Activated CD4-positive, CD25-positive, alpha-beta regulatory T cell (primary cell): Measurements from ENCODE around the gene IWS1.
"Not testable (repeated sequence)": the region's sequence is repeated elsewhere in the genome, so short reads cannot be mapped to it uniquely, and the experiment has no call there.

Experiments used
- DNase-seq, 4 experiments: peaks; one replicate each; lab custom pipeline; 2025; lab: John Stamatoyannopoulos, UW

IWS1 gene

GRCh38 chr2:127527001-127527804 is 914 bp upstream of the IWS1 start:
- no peak for DNase-seq

DNA sequence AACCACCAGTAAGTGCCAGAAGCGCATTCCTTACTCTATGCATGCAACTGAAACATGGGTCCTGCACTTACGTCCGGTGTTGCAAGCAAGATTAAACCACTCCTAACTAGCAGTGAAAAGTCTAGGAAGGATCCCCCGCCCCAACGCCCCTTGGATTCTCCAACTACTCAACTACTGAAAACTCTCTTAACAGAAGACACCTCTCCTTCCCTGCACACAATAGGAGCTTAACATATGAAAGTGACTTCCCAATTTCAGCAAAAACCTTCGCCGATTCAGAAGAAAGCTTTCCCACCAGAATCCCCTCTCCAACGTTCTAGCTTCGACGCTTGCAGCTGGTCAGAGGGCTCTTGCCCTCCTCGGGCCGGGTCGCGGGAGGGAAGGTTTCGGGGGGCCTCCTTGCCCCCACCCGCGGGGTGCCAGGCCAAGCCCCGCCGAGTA is 578 bp downstream of the IWS1 start:
- no peak for DNase-seq

DNA sequence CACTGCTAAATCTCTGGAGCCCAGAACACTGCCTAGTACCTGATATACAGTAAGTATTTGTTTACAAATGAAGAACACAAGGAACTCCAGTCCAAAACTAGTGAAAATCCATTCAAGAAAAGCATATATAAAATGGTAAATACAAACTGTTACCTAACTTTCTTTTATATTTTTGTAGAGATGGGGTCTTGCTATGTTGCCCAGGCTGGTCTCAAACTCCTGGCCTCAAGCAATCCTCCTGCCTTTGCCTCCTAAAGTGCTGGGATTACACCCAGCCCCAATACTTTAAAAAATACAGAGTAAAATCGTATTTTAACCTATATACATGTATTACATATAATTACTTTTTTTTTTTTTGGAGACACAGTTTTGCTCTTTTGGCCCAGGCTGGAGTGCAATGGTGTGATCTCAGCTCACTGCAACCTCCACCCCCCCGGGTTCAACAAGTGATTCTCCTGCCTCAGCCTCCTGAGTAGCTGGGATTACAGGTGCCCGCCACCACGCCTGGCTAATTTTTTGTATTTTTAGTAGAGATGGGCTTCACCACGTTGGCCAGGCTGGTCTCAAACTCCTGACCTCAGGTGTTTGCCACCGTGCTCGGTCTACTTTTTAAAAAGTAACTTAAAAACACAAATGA is 2.0 kb downstream of the IWS1 start:
- not testable (repeated sequence) for DNase-seq

- DNase-seq = no peak
Observed at GRCh38 chr2:127523269-127523939, 2.9 kb downstream of the IWS1 start.

GRCh38 chr2:127520424-127520823 is 5.9 kb downstream of the IWS1 start:
- DNase-seq = no peak

DNA sequence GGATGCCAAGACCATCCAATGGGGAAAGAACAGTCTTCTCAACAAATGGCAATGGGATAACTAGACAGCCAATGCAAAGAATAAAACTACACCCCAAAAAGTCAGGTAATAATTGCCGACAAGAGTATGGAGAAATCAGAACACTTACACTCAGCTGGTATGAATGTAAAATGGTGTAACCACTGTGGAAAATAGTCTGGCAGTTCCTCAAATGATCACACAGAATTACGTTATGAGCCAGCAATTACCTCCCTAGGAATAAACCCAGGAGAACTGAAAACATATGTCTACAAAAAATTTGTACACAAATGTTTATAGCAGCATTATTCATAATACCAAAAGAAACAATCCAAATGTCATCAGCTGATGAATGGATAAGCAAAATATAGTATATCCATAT is 8.8 kb downstream of the IWS1 start:
- DNase-seq = no peak

DNA sequence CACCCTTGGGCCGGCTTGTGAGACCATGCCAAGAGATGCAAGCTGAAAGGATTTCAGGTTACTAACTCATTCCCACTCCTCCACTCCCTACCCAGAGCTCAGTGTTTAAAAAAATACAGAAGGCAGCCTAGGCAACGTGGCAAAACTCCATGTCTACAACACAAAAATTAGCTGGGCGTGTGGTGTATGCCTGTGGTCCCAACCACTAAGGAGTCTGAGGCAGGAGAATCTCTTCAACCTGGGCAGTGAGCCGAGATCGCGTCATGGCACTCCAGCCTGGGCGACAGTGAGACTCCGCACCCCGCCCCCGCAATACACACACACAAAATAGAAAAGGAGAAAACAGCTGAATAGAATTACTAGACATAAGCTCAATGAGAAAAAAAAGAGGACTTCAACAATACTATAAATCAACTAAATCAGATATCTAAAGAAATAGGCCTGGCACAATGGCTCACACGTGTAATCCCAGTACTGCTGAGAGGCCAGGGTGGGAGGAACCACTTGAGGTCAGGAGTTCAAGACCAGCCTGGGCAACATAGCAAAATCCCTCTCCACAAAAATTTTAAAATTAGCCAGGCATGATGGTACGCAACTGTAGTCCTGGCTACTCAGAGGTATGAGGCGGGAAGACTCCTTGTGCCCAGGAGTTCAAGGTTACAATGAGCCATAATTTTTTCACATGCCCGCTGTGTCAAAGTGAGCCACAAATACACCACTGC is 10.1 kb downstream of the IWS1 start:
- no peak for DNase-seq

DNA sequence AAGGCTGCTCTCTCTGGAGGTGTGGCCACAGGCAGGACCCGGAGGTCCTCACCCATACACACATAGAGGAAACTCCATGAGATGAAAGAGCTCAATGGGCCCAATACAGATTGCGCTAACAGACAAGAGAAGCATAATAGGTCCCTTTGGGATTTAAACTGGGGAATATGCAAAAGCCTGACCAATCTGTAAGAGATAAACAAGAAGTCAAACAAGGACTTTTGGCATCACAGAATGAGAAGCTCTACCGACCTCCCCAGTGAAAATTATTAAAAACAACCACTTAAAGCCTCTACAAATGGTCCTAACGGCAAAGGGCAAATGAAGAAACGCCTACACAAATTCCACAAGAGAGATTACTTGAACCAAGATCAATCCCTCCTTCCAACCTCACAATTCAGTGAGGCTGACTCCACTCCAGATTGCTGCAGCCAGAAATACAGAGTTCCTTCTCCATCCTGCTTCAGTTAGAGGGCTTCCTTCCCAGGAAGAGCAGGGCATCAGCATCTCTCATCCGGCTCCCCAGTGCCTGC is 10.8 kb downstream of the IWS1 start:
- DNase-seq = no peak

GRCh38 chr2:127514485-127514884 is 11.8 kb downstream of the IWS1 start:
- no peak for DNase-seq

DNA sequence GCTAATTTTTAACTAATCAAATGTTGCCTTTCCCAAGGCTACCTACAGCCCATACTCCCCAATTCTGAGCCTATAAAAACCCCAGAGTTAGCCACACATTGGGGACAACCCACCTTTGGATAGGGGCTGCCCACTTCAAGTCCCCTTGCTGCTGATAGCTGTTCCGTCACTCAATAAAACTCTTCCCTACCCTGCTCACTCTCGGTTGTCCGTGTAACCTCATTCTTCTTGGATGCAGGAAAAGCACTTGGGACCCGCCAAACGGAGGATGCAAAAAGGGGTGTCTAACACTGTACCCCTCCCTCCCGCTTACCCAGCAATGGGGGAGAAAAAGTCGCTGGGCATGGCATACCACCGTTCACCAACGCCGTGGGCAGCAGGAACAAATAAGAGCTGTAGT is 12.2 kb downstream of the IWS1 start:
- DNase-seq = no peak

GRCh38 chr2:127512362-127512761 is 13.9 kb downstream of the IWS1 start:
- no peak for DNase-seq

DNA sequence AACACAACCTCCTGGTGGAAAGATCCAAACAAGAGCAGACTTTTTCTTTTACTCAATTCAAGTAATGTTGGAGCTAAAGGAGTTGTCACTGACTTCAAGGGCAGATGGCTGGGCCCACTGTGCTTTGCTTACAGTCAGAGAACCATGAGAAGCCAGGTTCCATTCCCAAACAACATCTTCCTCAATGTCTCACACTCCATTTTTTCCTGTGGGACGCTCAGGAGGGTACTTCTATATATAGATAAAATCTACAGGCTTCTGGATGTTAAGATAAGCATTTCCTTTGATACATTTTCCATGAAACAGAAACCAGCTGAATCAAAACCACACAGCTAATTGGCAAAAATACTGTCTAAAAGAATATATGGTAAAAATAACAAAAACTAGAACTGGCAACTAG is 14.4 kb downstream of the IWS1 start:
- DNase-seq = no peak

DNA sequence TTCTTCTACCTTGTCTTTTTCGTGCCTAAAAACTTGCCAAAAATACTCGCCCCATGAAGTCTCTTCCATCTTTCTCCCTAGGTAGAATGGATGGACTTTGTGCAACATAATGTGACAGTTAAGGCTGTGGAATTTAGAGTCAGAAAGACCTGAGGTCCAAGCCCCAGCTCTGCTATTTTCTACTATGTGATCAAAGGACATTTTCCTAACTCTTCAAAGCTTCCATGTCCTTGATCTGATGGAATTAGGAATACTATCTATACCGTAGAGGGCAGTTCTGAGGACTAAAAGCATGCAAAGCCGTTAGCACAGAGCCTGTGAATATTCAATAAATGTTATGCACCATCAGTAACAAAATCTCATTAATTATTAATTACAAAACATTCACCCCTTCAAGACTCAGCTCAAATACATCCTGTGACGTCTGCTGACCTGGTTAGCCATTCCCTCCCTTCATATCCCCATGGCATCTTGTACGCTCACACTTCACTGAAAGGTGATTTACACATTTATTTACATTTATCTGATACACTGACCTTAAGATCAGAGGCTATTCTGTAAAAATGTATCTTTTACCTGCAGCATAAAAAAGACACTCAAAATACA is 15.1 kb downstream of the IWS1 start:
- DNase-seq = no peak

DNA sequence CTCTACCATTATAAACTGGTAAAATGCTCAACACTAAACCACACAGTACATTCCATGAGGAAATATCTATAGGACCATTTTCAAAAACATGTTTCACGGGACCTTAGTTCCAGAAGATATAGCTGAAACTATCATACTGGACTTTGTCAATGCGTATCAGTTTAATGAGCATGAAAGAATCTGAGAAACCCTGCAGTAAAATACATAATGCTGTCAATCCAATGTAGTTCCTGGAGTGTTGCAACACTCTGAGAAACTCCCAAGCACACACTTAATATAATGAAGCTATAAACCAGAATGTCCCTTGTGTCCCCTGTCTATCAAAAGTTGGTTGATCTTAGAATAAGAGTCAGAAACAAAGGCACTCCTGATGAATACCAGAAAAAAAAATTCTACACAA is 16.2 kb downstream of the IWS1 start:
- no peak for DNase-seq

DNA sequence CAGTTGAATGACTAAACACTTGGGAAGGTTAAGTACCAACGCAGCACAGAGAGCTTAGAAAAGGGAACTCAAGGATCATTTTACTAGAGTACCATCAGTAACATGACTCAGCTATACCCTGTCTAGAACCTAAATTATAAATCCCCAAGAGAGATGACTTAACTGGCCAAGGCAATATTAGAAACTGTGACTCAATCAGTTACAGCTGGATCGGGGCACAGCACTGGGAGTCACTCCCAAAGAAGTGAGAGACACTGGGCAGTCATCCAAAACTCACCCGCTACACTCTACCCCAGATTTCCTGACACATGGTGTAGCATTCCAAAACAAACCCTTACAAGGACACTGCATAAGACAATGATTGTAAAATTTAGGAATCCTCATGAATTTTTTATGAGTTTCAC is 17.7 kb downstream of the IWS1 start:
- no peak for DNase-seq

GRCh38 chr2:127508023-127508630 is 18.2 kb downstream of the IWS1 start:
- no peak for DNase-seq

DNA sequence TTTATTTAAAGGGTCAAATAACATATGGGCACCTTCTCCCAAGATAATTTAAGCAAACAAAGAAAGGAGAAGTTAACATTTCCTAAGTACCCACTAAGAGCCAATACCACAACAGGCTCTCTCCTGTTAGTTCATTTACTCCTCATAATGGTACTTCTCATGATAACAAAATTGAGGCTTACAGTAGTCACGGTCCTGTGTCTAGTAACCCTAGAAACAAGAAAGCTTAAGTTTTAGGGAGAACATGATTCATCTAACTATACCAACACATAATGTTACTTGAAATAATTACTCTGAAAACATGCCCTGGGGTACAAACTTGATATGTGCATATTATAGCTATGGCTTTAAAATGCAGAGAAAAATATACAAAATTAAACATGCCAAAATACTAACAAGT is 19.8 kb downstream of the IWS1 start:
- DNase-seq = no peak

DNA sequence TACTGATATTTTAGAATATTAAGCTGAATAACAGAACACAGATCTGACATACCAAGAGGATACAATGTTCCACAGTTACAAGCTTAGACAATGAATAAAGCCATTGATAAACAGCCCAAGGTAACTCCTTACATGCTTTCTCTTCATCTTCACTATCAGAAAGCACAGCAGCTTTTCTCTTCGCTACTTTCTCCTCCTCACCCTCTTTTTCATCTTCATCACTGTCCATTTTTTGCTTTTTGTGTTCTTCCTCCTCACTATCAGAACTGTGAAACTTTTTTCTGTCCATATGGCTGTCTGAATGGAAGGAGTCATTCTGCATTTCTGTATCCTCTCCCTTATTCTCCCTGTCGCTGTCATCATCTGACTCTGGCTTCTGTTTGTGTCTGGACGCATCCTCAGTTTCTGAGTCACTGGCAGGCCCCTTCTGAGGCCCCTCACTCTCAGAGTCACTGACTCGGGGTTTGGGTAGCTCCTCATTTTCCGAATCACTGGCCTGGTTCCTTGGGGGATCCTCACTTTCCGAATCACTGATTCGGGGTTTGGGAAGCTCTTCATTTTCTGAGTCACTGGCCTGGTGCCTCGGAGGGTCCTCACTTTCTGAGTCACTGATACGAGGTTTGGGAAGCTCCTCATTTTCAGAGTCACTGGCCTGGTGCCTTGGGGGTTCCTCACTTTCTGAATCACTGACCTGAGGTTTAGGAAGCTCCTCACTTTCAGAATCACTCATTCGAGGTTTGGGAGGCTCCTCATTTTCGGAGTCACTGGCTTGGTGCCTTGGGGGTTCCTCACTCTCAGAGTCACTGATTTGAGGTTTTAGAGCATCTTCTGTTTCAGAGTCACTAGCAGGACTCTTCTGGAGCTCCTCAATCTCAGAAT is 21.5 kb downstream of the IWS1 start:
- no peak for DNase-seq

- no peak for DNase-seq
Observed at GRCh38 chr2:127503491-127503890, 22.8 kb downstream of the IWS1 start.

GRCh38 chr2:127498386-127498785 is 27.9 kb downstream of the IWS1 start:
- no peak for DNase-seq
